ENCODE results near the gene MYPOP. TPM values are rescaled to one million over a fixed set of nuclear protein-coding genes. Genes with fewer than 3 reads are reported as not detected.
A peak's percentile ranks its signal among the peaks of the same experiment; 100 is the strongest.

The MYPOP gene
- total and polyA plus RNA-seq, 9 of the 15 experiments (the other 6 are each of a cell fraction or from before 2014, with no cell fraction given) = 0.32 to 7.6 (median 1.6) TPM

DNA sequence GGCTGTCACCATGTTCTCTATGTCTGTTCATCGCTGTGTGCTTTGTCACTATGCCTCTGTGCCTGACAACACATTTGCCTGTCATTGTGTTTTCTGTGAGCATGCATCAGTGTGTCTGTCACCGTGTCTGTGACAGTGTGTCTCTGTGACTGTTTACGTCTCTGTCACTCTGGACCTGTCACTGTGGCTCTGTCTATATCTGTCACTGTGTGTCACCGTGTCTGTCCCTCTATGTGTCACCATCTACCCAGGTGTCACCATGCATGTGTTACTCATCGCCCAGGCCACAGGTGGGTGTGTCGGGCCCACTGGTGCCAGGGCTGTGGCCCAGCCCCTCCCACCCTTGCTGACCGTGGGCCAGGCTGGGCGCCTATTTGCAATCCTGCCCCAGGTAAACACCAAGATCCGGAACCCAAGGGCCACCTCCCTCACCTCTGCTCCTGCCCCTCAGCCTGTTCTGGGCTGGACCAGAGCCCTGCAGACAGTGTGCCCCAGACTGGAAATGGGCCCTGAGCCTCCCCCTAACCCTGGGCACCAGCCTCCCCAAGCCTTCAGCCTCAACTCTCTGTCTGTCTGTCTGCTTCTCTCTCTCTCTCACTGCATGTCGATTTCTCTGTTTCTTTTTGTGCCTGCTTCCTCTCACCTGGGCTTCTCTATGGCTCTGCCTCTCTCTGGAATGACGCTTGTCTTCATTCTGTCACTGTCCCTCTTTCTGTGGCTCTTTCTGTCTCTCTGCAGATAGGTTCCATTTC is 24.2 kb downstream of the MYPOP start (continued):
- TF ChIP-seq, protein P1, sequence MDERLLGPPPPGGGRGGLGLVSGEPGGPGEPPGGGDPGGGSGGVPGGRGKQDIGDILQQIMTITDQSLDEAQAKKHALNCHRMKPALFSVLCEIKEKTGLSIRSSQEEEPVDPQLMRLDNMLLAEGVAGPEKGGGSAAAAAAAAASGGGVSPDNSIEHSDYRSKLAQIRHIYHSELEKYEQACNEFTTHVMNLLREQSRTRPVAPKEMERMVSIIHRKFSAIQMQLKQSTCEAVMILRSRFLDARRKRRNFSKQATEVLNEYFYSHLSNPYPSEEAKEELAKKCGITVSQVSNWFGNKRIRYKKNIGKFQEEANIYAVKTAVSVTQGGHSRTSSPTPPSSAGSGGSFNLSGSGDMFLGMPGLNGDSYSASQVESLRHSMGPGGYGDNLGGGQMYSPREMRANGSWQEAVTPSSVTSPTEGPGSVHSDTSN (CRISPR knock-in tag; IDR thresholded peaks at IDR 0.05; ENCODE audit: low read depth) = no peak
- TF ChIP-seq, protein P1 (tag; conservative IDR thresholded peaks at IDR 0.05; ENCODE audit: low read depth) = peak; percentile 32; the same call in 1 of the 2 replicates
- TF ChIP-seq SMARCA5 (IDR thresholded peaks at IDR 0.05) = no peak

DNA sequence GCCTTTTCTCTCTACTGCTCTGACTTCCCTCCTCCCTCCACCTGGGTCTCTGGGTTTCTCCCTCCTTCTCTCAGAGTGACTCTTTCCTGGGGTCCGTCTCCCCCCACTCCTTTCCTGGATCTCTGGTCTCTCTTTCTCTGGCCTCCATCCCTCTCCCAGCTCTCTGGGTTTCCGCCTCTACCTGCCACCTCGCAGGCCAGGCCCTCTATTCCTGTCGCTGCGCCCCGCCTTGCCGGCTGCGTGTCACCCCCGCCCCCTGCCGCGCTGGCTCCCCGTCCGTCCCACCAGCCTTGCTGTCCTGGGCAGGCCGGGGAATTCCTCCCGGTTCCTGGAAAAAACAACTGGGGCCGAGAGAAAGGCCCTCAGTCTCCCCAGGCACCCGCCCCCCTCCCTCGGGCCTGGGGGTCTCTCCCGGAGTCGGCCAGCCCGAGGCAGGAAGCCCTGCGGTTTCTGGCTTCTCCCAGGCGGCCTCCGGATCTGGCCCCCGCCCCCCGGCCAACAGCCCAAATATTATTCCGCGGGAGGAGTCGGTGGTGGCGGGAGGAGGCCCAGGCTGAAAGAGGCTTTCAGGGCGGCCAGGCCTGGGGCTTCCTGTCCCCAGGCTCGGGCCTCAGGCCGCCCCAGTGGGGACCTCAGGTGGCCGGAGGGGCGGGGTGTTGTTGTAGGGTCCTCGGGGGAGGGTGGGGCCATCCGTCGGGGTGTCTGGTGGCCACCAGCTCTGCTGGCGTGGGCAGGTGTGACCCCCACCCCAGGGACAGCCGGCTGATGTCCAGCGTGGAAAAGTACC is 25.8 kb downstream of the MYPOP start:
- in situ Hi-C loops (cut with MboI) (no loop called here), intact Hi-C loops (cut with micrococcal nuclease) (no loop called here)
- Histone ChIP-seq H3K9ac (ENCODE audit: insufficient read depth in 1 of 2, low read depth in 2 of 2, low read length in 2 of 2) (peak overlapping the region; percentile 74 to 91), H3K27me3 (ENCODE audit: control insufficient read depth in 2 of 2, insufficient read depth in 2 of 2, low read length in 2 of 2) (no peaks in the 10 kb centered on the region), H3K79me2 (ENCODE audit: control insufficient read depth, insufficient read depth, low read length) (peaks cover 3% of the 10 kb centered on the region; the same call in 1 of the 3 replicates), H3K36me3 (ENCODE audit: control insufficient read depth, insufficient read depth, low read length) (peaks cover 9% of the 10 kb centered on the region), H3K27ac (ENCODE audit: extremely low read depth, low read depth, low read length) (peak overlapping the region; percentile 90), H3K4me2 (ENCODE audit: insufficient read depth, low read length) (peak overlapping the region; percentile 68), H3K4me1 (replicated peaks in 1 of 2; ENCODE audit: control insufficient read depth in 2 of 2, insufficient read depth in 2 of 2, low read length in 2 of 2) (peaks cover 56 to 74% of the 10 kb centered on the region in 2 experiments), H4K20me1 (replicated peaks; ENCODE audit: control insufficient read depth, insufficient read depth, low read length) (no peaks in the 10 kb centered on the region), H3K9me1 (ENCODE audit: control insufficient read depth, insufficient read depth, low read length) (no peaks in the 10 kb centered on the region), H3K4me3 (peak overlapping the region; percentile 37), H3K9me3 (replicated peaks; ENCODE audit: control insufficient read depth, insufficient read depth, low read depth, low read length) (no peaks in the 10 kb centered on the region), H2AFZ (ENCODE audit: low read depth, low read length) (peak overlapping the region; percentile 89)
- 4% methylated on average over 30 of the region's 41 CpGs for whole genome bisulfite sequencing (ENCODE audit: insufficient coverage, low coverage, missing lambda C conversion rate)
- FAIRE-seq (no peak), ATAC-seq (peak; percentile 72), DNase-seq (ENCODE audit: extremely low read depth in 1 of 4, low spot score in 3 of 4) (peak; percentile 73 to 80 (median 76))
- ChIA-PET POLR2A (interaction anchor here (0.7 to 1.1 kb wide), 2 partner anchors 9 to 11 kb away, joined by 4 to 5 read pairs; partner anchors contain the start of gene IRF2BP1), CTCF (ENCODE audit: low intra/inter-chr PET ratio) (interaction anchor here (0.7 kb wide), 1 partner anchor 201 kb away, joined by 4 read pairs; no protein-coding TSS in a partner anchor)
- no TSS peak for BruUV-seq (replicated peaks)
- TF ChIP-seq RBFOX2 (IDR thresholded peaks at IDR 0.05; ENCODE audit: low read depth, low read length) (peak; percentile 78), KDM1A (IDR thresholded peaks at IDR 0.05) (0 out of 4 replicates have a peak, but pooled peaks of 1 of the 2 experiments have one; percentile 49), DIDO1 (tag; IDR thresholded peaks at IDR 0.05; ENCODE audit: low read depth) (peak; percentile 33; the same call in 1 of the 2 replicates), ETS2 (tag; IDR thresholded peaks at IDR 0.05; ENCODE audit: borderline replicate concordance, poor library complexity, severe bottlenecking) (no peak), ADNP (tag; IDR thresholded peaks at IDR 0.05) (no peak), HDAC1 (IDR thresholded peaks at IDR 0.05) (peak in 1 of 2 experiments; percentile 88; a peak in 2 of 4 replicates), TRIM24 (IDR thresholded peaks at IDR 0.05) (0 out of 4 replicates have a peak, but pooled peaks of 1 of the 2 experiments have one; percentile 47), ESRRA (IDR thresholded peaks at IDR 0.05; ENCODE audit: borderline replicate concordance, low read depth) (peak; percentile 59), ARID2 (IDR thresholded peaks at IDR 0.05) (peak; percentile 45; the same call in 1 of the 2 replicates), ZNF232 (CRISPR knock-in tag; IDR thresholded peaks at IDR 0.05) (no peak), MTA1 (IDR thresholded peaks at IDR 0.05; ENCODE audit: borderline replicate concordance) (peak; percentile 75; the same call in 1 of the 2 replicates)
- TF ChIP-seq, protein P2, sequence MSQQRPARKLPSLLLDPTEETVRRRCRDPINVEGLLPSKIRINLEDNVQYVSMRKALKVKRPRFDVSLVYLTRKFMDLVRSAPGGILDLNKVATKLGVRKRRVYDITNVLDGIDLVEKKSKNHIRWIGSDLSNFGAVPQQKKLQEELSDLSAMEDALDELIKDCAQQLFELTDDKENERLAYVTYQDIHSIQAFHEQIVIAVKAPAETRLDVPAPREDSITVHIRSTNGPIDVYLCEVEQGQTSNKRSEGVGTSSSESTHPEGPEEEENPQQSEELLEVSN (IDR thresholded peaks at IDR 0.05; ENCODE audit: borderline replicate concordance in 1 of 2, extremely low read depth in 1 of 2, insufficient read depth in 1 of 2, insufficient read length in 1 of 2, low read depth in 1 of 2, low read length in 1 of 2, poor library complexity in 1 of 2, severe bottlenecking in 1 of 2) = peak; percentile 11 to 74
